Nephron (organoid): Measurements from ENCODE around the gene OTUD5.
A peak's percentile ranks its signal among the peaks of the same experiment; 100 is the strongest.

Experiments used
- H3K27ac Mint-ChIP-seq, 3 experiments: 2 replicates each; pipeline ENCODE4 v1.8.0; 2020; ENCODE audit warnings: mixed read lengths in 3 of 3, mild to moderate bottlenecking in 2 of 3, moderate library complexity in 1 of 3
- H3K27me3 Mint-ChIP-seq: 2 replicates; pipeline ENCODE4 v1.8.0; 2021; ENCODE audit warnings: low read depth, mild to moderate bottlenecking, moderate library complexity, mixed read lengths
- H3K36me3 Mint-ChIP-seq: 2 replicates; pipeline ENCODE4 v1.8.0; 2020; ENCODE audit warnings: low read depth, mixed read lengths
- H3K4me1 Mint-ChIP-seq: 2 replicates; pipeline ENCODE4 v1.8.0; 2020; ENCODE audit warnings: mixed read lengths
- H3K4me3 Mint-ChIP-seq, 3 experiments: 2 replicates each; pipeline ENCODE4 v1.8.0; 2020; ENCODE audit warnings: mild to moderate bottlenecking in 3 of 3, mixed read lengths in 3 of 3, moderate library complexity in 2 of 3
- H3K9me3 Mint-ChIP-seq: 2 replicates; pipeline ENCODE4 v1.8.0; 2020; ENCODE audit warnings: mixed read lengths
- CTCF ChIP-seq, 3 experiments: fragments of 200-600 bp; sonication (generic); IDR thresholded peaks; one replicate each; pipeline ENCODE4 v1.5.0; 2021; ENCODE audit warnings: antibody characterized with exemption in 3 of 3; ENCODE audit not compliant: unreplicated experiment in 3 of 3

Gene OTUD5

GRCh38 chrX:48939524-48940228 lies 17.7 kb downstream of the OTUD5 start:
- peaks cover 7% of the 10 kb centered on the region for H3K4me1 Mint-ChIP-seq
- H3K36me3 Mint-ChIP-seq = peaks cover 32% of the 10 kb centered on the region
- no peaks in the 10 kb centered on the region for H3K27me3 Mint-ChIP-seq
- no peak for TF ChIP-seq CTCF (IDR thresholded peaks at IDR 0.05; ENCODE audit: unreplicated experiment in 3 of 3)
- no peak overlapping the region for H3K4me3 Mint-ChIP-seq
- no peak overlapping the region for H3K27ac Mint-ChIP-seq
- peaks cover 5% of the 10 kb centered on the region for H3K9me3 Mint-ChIP-seq

GRCh38 chrX:48938721-48939425 lies 18.5 kb downstream of the OTUD5 start:
- Mint-ChIP-seq H3K4me1 (peaks cover 7% of the 10 kb centered on the region), H3K36me3 (peaks cover 40% of the 10 kb centered on the region), H3K9me3 (peaks cover 9% of the 10 kb centered on the region), H3K27ac (peak overlapping the region in 1 of 3 experiments; percentile 2), H3K27me3 (no peaks in the 10 kb centered on the region), H3K4me3 (no peak overlapping the region)
- TF ChIP-seq CTCF (IDR thresholded peaks at IDR 0.05; ENCODE audit: unreplicated experiment in 3 of 3) = no peak

GRCh38 chrX:48937054-48937907 lies 20.1 kb downstream of the OTUD5 start:
- H3K4me1 Mint-ChIP-seq = peaks cover 7% of the 10 kb centered on the region
- peaks cover 13% of the 10 kb centered on the region for H3K9me3 Mint-ChIP-seq
- H3K4me3 Mint-ChIP-seq = no peak overlapping the region
- H3K27ac Mint-ChIP-seq = no peak overlapping the region
- TF ChIP-seq CTCF (IDR thresholded peaks at IDR 0.05; ENCODE audit: unreplicated experiment in 3 of 3) = no peak
- H3K36me3 Mint-ChIP-seq = peaks cover 39% of the 10 kb centered on the region
- H3K27me3 Mint-ChIP-seq = no peaks in the 10 kb centered on the region

- TF ChIP-seq CTCF (IDR thresholded peaks at IDR 0.05; ENCODE audit: unreplicated experiment in 3 of 3) = no peak
- Mint-ChIP-seq H3K4me3 (no peak overlapping the region), H3K36me3 (peaks cover 33% of the 10 kb centered on the region), H3K9me3 (peaks cover 13% of the 10 kb centered on the region), H3K27ac (no peak overlapping the region), H3K4me1 (peaks cover 7% of the 10 kb centered on the region), H3K27me3 (no peaks in the 10 kb centered on the region)
Measured at GRCh38 chrX:48936429-48937053, 20.9 kb downstream of the OTUD5 start.

GRCh38 chrX:48935301-48935670 lies 22.1 kb downstream of the OTUD5 start:
- Mint-ChIP-seq H3K4me3 (no peak overlapping the region), H3K4me1 (peaks cover 7% of the 10 kb centered on the region), H3K9me3 (peaks cover 13% of the 10 kb centered on the region), H3K27me3 (no peaks in the 10 kb centered on the region), H3K36me3 (peaks cover 39% of the 10 kb centered on the region), H3K27ac (no peak overlapping the region)
- no peak for TF ChIP-seq CTCF (IDR thresholded peaks at IDR 0.05; ENCODE audit: unreplicated experiment in 3 of 3)
